Measurements from ENCODE around the gene BTBD8.

DNA sequence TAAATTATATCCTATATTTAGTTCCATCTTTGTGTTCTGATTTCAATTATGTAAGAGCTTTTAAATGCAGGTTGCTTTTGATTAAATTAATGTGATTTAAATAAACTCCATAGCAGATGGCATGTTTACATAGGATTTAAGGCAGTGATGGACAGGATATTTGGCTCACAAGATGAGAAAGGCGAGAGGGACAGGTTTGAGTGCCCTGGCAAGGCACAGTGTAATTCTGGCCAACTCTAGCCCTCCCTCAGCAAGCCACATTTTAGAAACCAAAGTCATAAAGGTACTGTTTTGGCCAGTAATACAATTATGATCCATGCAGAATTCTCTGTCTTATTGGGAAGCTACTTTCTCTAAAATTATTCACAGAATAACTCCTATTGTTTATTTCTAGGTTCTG lies 87.0 kb downstream of the BTBD8 start:
- TF ChIP-seq POLR2A (IDR thresholded peaks at IDR 0.05; ENCODE audit: low read depth, low read length) (no peak), TAF1 (IDR thresholded peaks at IDR 0.05; ENCODE audit: low read depth, low read length) (no peak), POLR2AphosphoS5 (IDR thresholded peaks at IDR 0.05; ENCODE audit: low read depth, low read length) (no peak), SPI1 (IDR thresholded peaks at IDR 0.05; ENCODE audit: low read depth, low read length) (no peak), POU2F2 (IDR thresholded peaks at IDR 0.05; ENCODE audit: low read depth, low read length) (no peak)
